Measurements from ENCODE around the gene FRRS1.

- TF ChIP-seq SIN3A (IDR thresholded peaks at IDR 0.05; ENCODE audit: borderline replicate concordance, insufficient read depth, low read length) (no peak), POLR2AphosphoS5 (IDR thresholded peaks at IDR 0.05; ENCODE audit: low read depth, low read length) (no peak), TAF1 (IDR thresholded peaks at IDR 0.05; ENCODE audit: borderline replicate concordance, insufficient read depth, low read length) (no peak), REST (IDR thresholded peaks at IDR 0.05; ENCODE audit: insufficient read depth in 1 of 2, low read depth in 2 of 2, low read length in 2 of 2) (no peak), FOXP2 (optimal IDR thresholded peaks at IDR 0.05; ENCODE audit: borderline replicate concordance, extremely low read depth, extremely low read length, insufficient read depth) (no peak)
These were observed 93.8 kb downstream of the FRRS1 start for GRCh38 chr1:99672530-99673213.

All from PFSK-1 (cell line).